PC-3 (cell line): ENCODE results near the gene METTL8. TPM values are rescaled to one million over a fixed set of nuclear protein-coding genes. Genes with fewer than 3 reads are reported as not detected.

Experiments
- ATAC-seq: fragments of 200-7000 bp; cut with Tn5 transposase; 2 replicates; pipeline ENCODE4 v1.9.1; 2020; ENCODE audit warnings: mild to moderate bottlenecking, moderate library complexity
- BruUV-seq: library from RNA; stranded (reverse); fragments of 400-500 nt; replicated peaks from 2 replicates; lab custom pipeline; 2021; lab: Mats Ljungman, UMichigan
- CTCF ChIA-PET: fragments of 300-600 bp; sonication (Branson Sonifier 250); formaldehyde crosslinking; loops from one replicate; lab custom pipeline; 2022; ENCODE audit warnings: antibody characterized with exemption; lab: Charles Lee
- POLR2A ChIA-PET: fragments of 300-600 bp; sonication (Branson Sonifier 250); formaldehyde crosslinking; loops from one replicate; lab custom pipeline; 2022; ENCODE audit warnings: antibody characterized with exemption; ENCODE audit not compliant: unreplicated experiment; lab: Charles Lee
- DNase-seq: peaks from one replicate; pipeline ENCODE4 v3.0.0-alpha.2; 2015
- H2AFZ ChIP-seq: fragments of 300-600 bp; sonication (generic); 2 replicates; pipeline ENCODE4 v1.6.0; 2016; ENCODE audit warnings: antibody characterized with exemption, low read length
- H3F3A ChIP-seq: fragments of 300-600 bp; sonication (generic); one replicate; pipeline ENCODE4 v1.6.0; 2017; ENCODE audit warnings: antibody characterized with exemption, low read length, control low read depth, mild to moderate bottlenecking; ENCODE audit not compliant: unreplicated experiment
- H3K27ac ChIP-seq: fragments of 300-600 bp; sonication (generic); 2 replicates; pipeline ENCODE4 v1.5.1; 2016; ENCODE audit warnings: mild to moderate bottlenecking, low read length
- H3K27me3 ChIP-seq: fragments of 300-600 bp; sonication (generic); 2 replicates; pipeline ENCODE4 v1.6.1; 2016; ENCODE audit warnings: low read length, mixed read lengths
- H3K36me3 ChIP-seq: fragments of 300-600 bp; sonication (generic); 2 replicates; pipeline ENCODE4 v1.6.1; 2016; ENCODE audit warnings: low read depth, mixed run types, low read length, mixed read lengths
- H3K4me1 ChIP-seq: fragments of 300-600 bp; sonication (generic); 2 replicates; pipeline ENCODE4 v1.5.1; 2016; ENCODE audit warnings: low read length; ENCODE audit not compliant: insufficient read depth
- H3K4me2 ChIP-seq: fragments of 300-600 bp; sonication (generic); 2 replicates; pipeline ENCODE4 v1.6.0; 2016; ENCODE audit warnings: low read length
- H3K4me3 ChIP-seq: fragments of 300-600 bp; sonication (generic); 2 replicates; pipeline ENCODE4 v1.5.1; 2016; ENCODE audit warnings: mild to moderate bottlenecking, low read length, mixed read lengths
- H3K79me2 ChIP-seq: fragments of 300-600 bp; sonication (generic); 2 replicates; pipeline ENCODE4 v1.6.1; 2017; ENCODE audit warnings: low read length, mixed read lengths
- H3K9ac ChIP-seq: fragments of 300-600 bp; sonication (generic); 2 replicates; pipeline ENCODE4 v1.6.0; 2016; ENCODE audit warnings: mild to moderate bottlenecking, low read length
- H3K9me2 ChIP-seq: fragments of 300-600 bp; sonication (generic); replicated peaks from 2 replicates; pipeline ENCODE4 v1.6.1; 2016; ENCODE audit warnings: mixed run types, low read length, mixed read lengths
- H3K9me3 ChIP-seq: fragments of 300-600 bp; sonication (generic); 2 replicates; pipeline ENCODE4 v1.6.1; 2016; ENCODE audit warnings: low read length, mixed read lengths
- H4K20me1 ChIP-seq: fragments of 300-600 bp; sonication (generic); 2 replicates; pipeline ENCODE4 v1.6.1; 2016; ENCODE audit warnings: low read length, mixed read lengths
- CTCF ChIP-seq: fragments of 300-600 bp; sonication (generic); conservative IDR thresholded peaks from 2 replicates; pipeline ENCODE4 v1.5.1; 2017; ENCODE audit warnings: antibody characterized with exemption, low read depth, mild to moderate bottlenecking, low read length
- EZH2 ChIP-seq: fragments of 300-600 bp; sonication (generic); IDR thresholded peaks from one replicate; pipeline ENCODE4 v1.6.1; 2017; ENCODE audit warnings: antibody characterized with exemption, mild to moderate bottlenecking, low read length; ENCODE audit not compliant: unreplicated experiment
- EZH2phosphoT487 ChIP-seq: fragments of 300-600 bp; sonication (generic); IDR thresholded peaks from 2 replicates; pipeline ENCODE4 v1.6.1; 2018; ENCODE audit warnings: mild to moderate bottlenecking, antibody characterized with exemption, low read length, borderline replicate concordance
- intact Hi-C: fragments of 100-400 bp; cut with micrococcal nuclease; formaldehyde crosslinking; loops from 2 replicates; pipeline ENCODE4 v1.9.0; 2023
- total RNA-seq: library from RNA; depleted of rRNA; stranded (reverse); fragments of >200 nt; gene quantifications from 2 replicates; pipeline ENCODE4 v1.2.3, GENCODE V29; 2014; rRNA removed

Gene METTL8
- total RNA-seq, 1 experiment from 2014 or later, result 10.8 TPM

GRCh38 chr2:171267855-171268629 is 165.7 kb downstream of the METTL8 start:
- no peak for TF ChIP-seq EZH2
- no peak for TF ChIP-seq CTCF
- TF ChIP-seq EZH2phosphoT487, result no peak
- Histone ChIP-seq H3K27me3 (no peaks in the 10 kb centered on the region), H3K4me1 (peaks cover 21% of the 10 kb centered on the region), H3K79me2 (no peaks in the 10 kb centered on the region), H3K27ac (no peak overlapping the region), H2AFZ (no peak overlapping the region), H3K4me2 (no peak overlapping the region), H3F3A (no peaks in the 10 kb centered on the region), H3K9ac (no peak overlapping the region), H3K9me3 (no peaks in the 10 kb centered on the region), H3K9me2 (no peaks in the 10 kb centered on the region), H3K4me3 (no peak overlapping the region), H4K20me1 (no peaks in the 10 kb centered on the region), H3K36me3 (no peaks in the 10 kb centered on the region)
- DNase-seq (no peak), ATAC-seq (no peak)
- CTCF ChIA-PET, result no interaction called here
- POLR2A ChIA-PET, result no interaction called here
- intact Hi-C loops, result no loop called here
- BruUV-seq, result no TSS peak

Other genes with a start within 250 kb of the METTL8 start
- gene DCAF17, start 236 bp upstream of the METTL8 start, total RNA-seq, result 7.4 and 11.1 TPM in 2 replicates
- gene CYBRD1, start 88.5 kb upstream of the METTL8 start, total RNA-seq, result 0.87 and 1.7 TPM in 2 replicates